Activated CD8-positive, alpha-beta memory T cell treated with anti-CD3 and anti-CD28 coated beads for 36 hours (primary cell): ENCODE results near the gene CABS1. TPM values are rescaled to one million over a fixed set of nuclear protein-coding genes. Genes with fewer than 3 reads are reported as not detected.

Source experiments
- CTCF ChIA-PET: fragments of 350-600 bp; sonication (Branson Sonifier 250); formaldehyde crosslinking; loops from one replicate; lab custom pipeline; 2021; ENCODE audit warnings: antibody characterized with exemption; lab: Charles Lee
- POLR2A ChIA-PET: fragments of 350-600 bp; sonication (Branson Sonifier 250); formaldehyde crosslinking; loops from one replicate; lab custom pipeline; 2021; ENCODE audit warnings: antibody characterized with exemption; lab: Charles Lee
- total RNA-seq, 2 experiments: library from RNA; stranded (reverse); gene quantifications; one replicate each; pipeline ENCODE4 v1.2.3, GENCODE V29; 2021

CABS1 gene
- total RNA-seq, result not detected

GRCh38 chr4:70334681-70335080, at the start of gene CABS1:
Gene CABS1, plus strand, starts transcription at chr4:70334981. Its CDS starts 59 bp downstream, at chr4:70335040.
- ChIA-PET CTCF (no interaction called here), POLR2A (no interaction called here)

GRCh38 chr4:70288651-70289050, 46.1 kb upstream of the CABS1 start:
- ChIA-PET CTCF (no interaction called here), POLR2A (no interaction called here)

- ChIA-PET CTCF (no interaction called here), POLR2A (no interaction called here)
Observed at GRCh38 chr4:70291341-70291740, 43.4 kb upstream of the CABS1 start.

GRCh38 chr4:70297576-70297975, 37.2 kb upstream of the CABS1 start:
- ChIA-PET POLR2A (no interaction called here), CTCF (no interaction called here)

GRCh38 chr4:70298051-70298450, 36.7 kb upstream of the CABS1 start:
- ChIA-PET POLR2A (no interaction called here), CTCF (no interaction called here)

GRCh38 chr4:70299643-70300042, 35.1 kb upstream of the CABS1 start:
- ChIA-PET POLR2A (no interaction called here), CTCF (no interaction called here)

- CTCF ChIA-PET, result no interaction called here
- POLR2A ChIA-PET, result no interaction called here
Observed at GRCh38 chr4:70300215-70300614, 34.6 kb upstream of the CABS1 start.

GRCh38 chr4:70303090-70303489, 31.7 kb upstream of the CABS1 start:
- POLR2A ChIA-PET, result no interaction called here

GRCh38 chr4:70305601-70306000, 29.2 kb upstream of the CABS1 start:
- ChIA-PET POLR2A (no interaction called here), CTCF (no interaction called here)

More at GRCh38 chr4:70303090-70303489, 31.7 kb upstream of the CABS1 start:
- CTCF ChIA-PET, result no interaction called here

- CTCF ChIA-PET, result no interaction called here
Observed at GRCh38 chr4:70306076-70306475, 28.7 kb upstream of the CABS1 start.

GRCh38 chr4:70313736-70314135, 21.0 kb upstream of the CABS1 start:
- ChIA-PET CTCF (no interaction called here), POLR2A (no interaction called here)

More at GRCh38 chr4:70306076-70306475, 28.7 kb upstream of the CABS1 start:
- POLR2A ChIA-PET, result no interaction called here

- CTCF ChIA-PET, result no interaction called here
- POLR2A ChIA-PET, result no interaction called here
Observed at GRCh38 chr4:70315928-70316327, 18.9 kb upstream of the CABS1 start.

GRCh38 chr4:70326052-70326451, 8.7 kb upstream of the CABS1 start:
- ChIA-PET POLR2A (no interaction called here), CTCF (no interaction called here)

GRCh38 chr4:70336043-70336442, 1.3 kb downstream of the CABS1 start:
- POLR2A ChIA-PET, result no interaction called here
- CTCF ChIA-PET, result no interaction called here

- POLR2A ChIA-PET, result no interaction called here
Observed at GRCh38 chr4:70337886-70338420, 3.2 kb downstream of the CABS1 start.

GRCh38 chr4:70356185-70356584, 21.4 kb downstream of the CABS1 start:
- ChIA-PET CTCF (no interaction called here), POLR2A (no interaction called here)

More at GRCh38 chr4:70337886-70338420, 3.2 kb downstream of the CABS1 start:
- CTCF ChIA-PET, result no interaction called here

- ChIA-PET POLR2A (no interaction called here), CTCF (interaction anchor here (1.0 kb wide), 1 partner anchor 9 kb away, joined by 3 read pairs; no protein-coding TSS in a partner anchor)
Observed at GRCh38 chr4:70359115-70359661, 24.4 kb downstream of the CABS1 start.

GRCh38 chr4:70360460-70360859, 25.7 kb downstream of the CABS1 start, which contains the start of gene SMR3A:
Gene SMR3A, plus strand, starts transcription at chr4:70360760. Its CDS starts 1,356 bp downstream, at chr4:70362116.
- ChIA-PET CTCF (interaction anchor here (1.0 kb wide), 1 partner anchor 10 kb away, joined by 3 read pairs; no protein-coding TSS in a partner anchor), POLR2A (no interaction called here)

GRCh38 chr4:70364002-70364401, 29.2 kb downstream of the CABS1 start:
- ChIA-PET CTCF (no interaction called here), POLR2A (no interaction called here)

GRCh38 chr4:70365479-70365878, 30.7 kb downstream of the CABS1 start:
- CTCF ChIA-PET, result no interaction called here
- POLR2A ChIA-PET, result no interaction called here

GRCh38 chr4:70367813-70368212, 33.0 kb downstream of the CABS1 start:
- ChIA-PET CTCF (no interaction called here), POLR2A (no interaction called here)
